ENCODE results near the gene UNC5B. TPM values are rescaled to one million over a fixed set of nuclear protein-coding genes. Genes with fewer than 3 reads are reported as not detected.
A peak's percentile ranks its signal among the peaks of the same experiment; 100 is the strongest.

UNC5B gene
- total RNA-seq, 2 donors from 2014 or later = not detected

DNA sequence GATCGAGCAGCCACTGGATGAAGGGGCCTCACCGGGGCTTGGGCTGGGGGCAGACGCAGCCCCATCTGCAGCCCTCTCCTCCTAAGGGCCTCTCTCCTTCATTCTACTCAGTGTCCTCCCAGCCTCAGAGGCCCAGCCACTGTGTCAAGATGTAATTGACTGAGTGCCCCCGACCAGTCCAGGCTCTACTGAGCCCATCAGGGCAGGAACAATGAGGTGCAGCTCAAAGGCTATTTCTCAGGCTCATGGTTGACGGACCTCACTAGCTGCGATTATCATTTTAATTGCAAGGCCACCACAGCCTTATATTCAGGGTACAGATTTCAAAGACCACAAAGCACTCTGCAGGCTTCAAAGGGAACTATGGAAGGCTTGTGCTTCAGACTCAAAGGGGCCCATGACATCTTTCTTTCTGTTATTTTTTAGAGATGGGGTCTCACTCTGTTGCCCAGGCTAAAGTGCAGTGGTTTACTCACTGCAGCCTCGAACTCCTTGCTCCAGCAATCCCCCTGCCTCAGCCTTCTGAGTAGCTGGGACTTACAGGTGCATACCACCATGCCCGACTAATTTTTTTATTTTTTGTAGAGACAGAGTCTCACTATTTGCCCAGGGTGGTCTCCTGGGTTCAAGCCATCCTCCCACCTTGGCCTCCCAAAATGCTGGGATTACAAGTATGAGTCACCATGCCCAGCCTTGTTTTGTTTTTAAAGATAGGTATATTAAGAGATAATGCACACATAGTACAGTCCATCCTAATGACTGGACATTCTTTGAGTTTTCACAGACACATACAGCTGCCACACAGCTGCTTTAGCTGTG is 130.4 kb downstream of the UNC5B start:
- no peaks in the 10 kb centered on the region for H3K9me3 ChIP-seq (ENCODE audit: control insufficient read depth, low read length, poor library complexity, severe bottlenecking)
- ATAC-seq = no peak
- H3K27me3 Mint-ChIP-seq = no peaks in the 10 kb centered on the region
- no peak overlapping the region for H3K4me3 Mint-ChIP-seq
- H3K27ac Mint-ChIP-seq = peak overlapping the region; percentile 47
- DNase-seq = no peak
- H3K4me1 Mint-ChIP-seq = peaks cover 6% of the 10 kb centered on the region
- H3K36me3 Mint-ChIP-seq (ENCODE audit: low read depth) = no peaks in the 10 kb centered on the region

DNA sequence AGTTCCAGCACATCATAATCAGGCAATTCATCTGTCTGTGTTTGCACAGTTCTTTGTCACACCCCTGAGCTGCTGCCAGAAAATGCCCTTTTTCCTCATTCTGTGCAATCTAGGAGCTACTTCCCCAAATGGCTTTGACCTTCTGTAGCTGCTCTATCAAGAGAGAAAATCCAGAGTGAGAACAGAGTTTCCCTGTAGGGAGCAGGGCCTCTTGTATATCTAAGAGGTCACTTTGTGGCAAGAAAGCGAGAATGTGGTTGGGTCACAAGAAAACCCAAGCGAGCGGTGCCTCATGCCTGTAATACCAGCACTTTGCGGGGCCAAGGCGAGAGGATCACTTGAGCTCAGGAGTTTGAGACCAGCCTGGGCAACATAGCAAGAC is 131.0 kb downstream of the UNC5B start:
- Mint-ChIP-seq H3K4me1 (peaks cover 6% of the 10 kb centered on the region), H3K27ac (peak overlapping the region; percentile 47), H3K4me3 (no peak overlapping the region), H3K36me3 (ENCODE audit: low read depth) (no peaks in the 10 kb centered on the region), H3K27me3 (no peaks in the 10 kb centered on the region)
- no peaks in the 10 kb centered on the region for H3K9me3 ChIP-seq (ENCODE audit: control insufficient read depth, low read length, poor library complexity, severe bottlenecking)
- ATAC-seq (no peak), DNase-seq (no peak)

DNA sequence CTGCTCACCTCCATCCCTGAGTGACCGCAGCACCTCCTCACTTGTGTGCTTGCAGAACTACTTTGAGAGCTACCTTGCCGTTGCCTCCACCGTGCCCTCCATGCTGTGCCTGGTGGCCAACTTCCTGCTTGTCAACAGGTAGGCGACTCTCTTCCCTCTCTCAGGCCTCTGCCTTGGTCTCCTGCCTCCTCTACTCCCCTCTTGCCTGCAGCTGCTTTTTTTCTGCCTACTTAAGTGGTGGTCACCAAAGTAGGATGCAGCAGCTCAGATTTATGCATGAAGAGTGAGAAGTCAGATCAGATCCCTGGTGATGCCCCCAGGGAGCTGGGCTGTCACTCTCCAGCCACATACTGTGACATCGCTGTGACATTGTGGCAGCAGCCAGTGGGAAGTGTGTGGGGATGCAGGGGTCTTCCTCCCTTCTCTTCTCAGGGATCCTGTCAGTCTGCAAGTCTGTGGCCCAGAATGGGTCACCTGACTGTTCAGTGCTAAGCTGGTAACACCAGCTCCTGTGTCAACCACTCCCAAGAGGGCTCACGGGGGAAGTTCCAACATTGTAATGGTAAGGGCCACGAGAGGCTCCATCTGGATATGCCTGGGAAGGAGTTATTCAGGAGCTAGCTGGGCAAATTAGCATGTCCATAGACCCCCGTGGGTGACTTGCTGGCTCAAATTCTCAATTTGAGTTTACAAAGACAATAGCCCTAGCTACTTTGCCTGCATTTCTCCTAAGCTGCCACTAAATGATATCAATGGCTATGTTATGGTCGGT is 132.0 kb downstream of the UNC5B start:
- no peak for ATAC-seq
- no peak overlapping the region for H3K27ac Mint-ChIP-seq
- H3K36me3 Mint-ChIP-seq (ENCODE audit: low read depth) = no peaks in the 10 kb centered on the region
- no peaks in the 10 kb centered on the region for H3K27me3 Mint-ChIP-seq
- DNase-seq = no peak
- no peaks in the 10 kb centered on the region for H3K9me3 ChIP-seq (ENCODE audit: control insufficient read depth, low read length, poor library complexity, severe bottlenecking)
- H3K4me1 Mint-ChIP-seq = peaks cover 10% of the 10 kb centered on the region
- H3K4me3 Mint-ChIP-seq = no peak overlapping the region

DNA sequence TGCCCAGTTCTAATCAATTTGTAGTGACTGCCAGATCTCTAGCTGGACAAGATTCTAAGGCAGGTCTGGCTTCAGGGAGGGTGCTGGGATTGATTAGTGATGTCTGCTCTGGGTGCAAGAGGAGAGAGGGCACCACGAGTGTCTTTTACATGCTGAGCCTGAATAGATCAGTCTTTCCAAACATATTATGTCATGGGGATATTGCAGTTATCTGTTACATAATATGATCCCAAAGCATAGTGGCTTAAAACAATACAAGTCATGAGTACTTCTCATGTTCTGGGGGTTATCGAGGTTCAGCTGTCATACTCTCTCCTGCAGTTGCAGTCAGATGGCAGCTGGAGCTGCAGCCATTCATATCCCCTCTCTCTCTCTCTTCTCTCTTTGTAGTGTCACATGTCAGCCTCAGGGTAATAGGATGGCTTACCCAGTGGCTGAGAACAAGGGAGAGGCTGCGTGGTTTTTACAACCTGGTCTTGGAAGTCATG is 132.7 kb downstream of the UNC5B start:
- Mint-ChIP-seq H3K27ac (no peak overlapping the region), H3K4me1 (peaks cover 10% of the 10 kb centered on the region), H3K4me3 (no peak overlapping the region), H3K27me3 (no peaks in the 10 kb centered on the region), H3K36me3 (ENCODE audit: low read depth) (peaks cover 2% of the 10 kb centered on the region)
- no peak for DNase-seq
- H3K9me3 ChIP-seq (ENCODE audit: control insufficient read depth, low read length, poor library complexity, severe bottlenecking) = no peaks in the 10 kb centered on the region
- no peak for ATAC-seq

DNA sequence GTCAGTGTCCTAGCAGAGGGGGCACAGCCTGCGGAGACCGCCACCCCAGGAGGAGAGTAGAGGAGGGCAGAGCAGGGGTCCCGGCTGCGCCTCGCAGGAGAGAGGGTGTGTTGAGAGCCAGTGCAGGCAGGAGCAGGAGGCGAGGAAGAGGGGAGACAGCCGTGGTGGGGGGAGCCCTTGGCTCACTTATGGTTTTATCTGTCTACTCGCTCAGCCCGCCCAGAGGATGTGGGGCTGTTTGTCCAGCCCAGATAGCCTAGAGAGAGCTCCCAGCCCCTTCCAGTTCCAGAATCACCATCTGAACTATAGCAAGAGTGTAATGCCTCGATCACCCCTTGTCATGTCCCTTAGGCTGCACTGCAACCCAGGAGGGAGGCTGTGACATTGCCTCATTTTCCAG is 133.3 kb downstream of the UNC5B start:
- H3K27ac Mint-ChIP-seq = no peak overlapping the region
- H3K9me3 ChIP-seq (ENCODE audit: control insufficient read depth, low read length, poor library complexity, severe bottlenecking) = no peaks in the 10 kb centered on the region
- no peaks in the 10 kb centered on the region for H3K27me3 Mint-ChIP-seq
- no peak for ATAC-seq
- peaks cover 8% of the 10 kb centered on the region for H3K4me1 Mint-ChIP-seq
- no peak for DNase-seq
- peaks cover 2% of the 10 kb centered on the region for H3K36me3 Mint-ChIP-seq (ENCODE audit: low read depth)
- H3K4me3 Mint-ChIP-seq = no peak overlapping the region

DNA sequence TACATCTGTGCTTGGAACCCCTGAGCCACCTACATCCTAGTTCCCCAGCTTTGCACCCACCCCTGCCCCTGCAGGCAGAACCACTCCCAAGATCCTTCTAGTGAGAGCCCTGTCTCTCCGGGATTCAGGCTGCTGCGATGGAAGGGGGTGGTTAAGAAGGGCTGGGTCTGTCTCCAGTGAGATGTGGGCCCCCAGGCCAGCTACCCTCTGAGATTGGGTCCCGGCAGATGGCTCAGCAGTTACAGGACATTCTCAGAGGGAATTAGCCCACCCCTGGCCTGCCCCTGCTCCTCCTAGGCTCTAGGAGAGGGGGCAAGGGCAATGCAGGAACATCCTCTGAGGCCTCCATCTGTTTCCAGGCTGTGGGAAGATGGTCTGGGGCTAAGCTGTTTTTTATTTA is 134.4 kb downstream of the UNC5B start:
- Mint-ChIP-seq H3K27ac (no peak overlapping the region), H3K27me3 (no peaks in the 10 kb centered on the region), H3K36me3 (ENCODE audit: low read depth) (peaks cover 2% of the 10 kb centered on the region), H3K4me3 (no peak overlapping the region), H3K4me1 (peaks cover 7% of the 10 kb centered on the region)
- DNase-seq (no peak), ATAC-seq (no peak)
- no peaks in the 10 kb centered on the region for H3K9me3 ChIP-seq (ENCODE audit: control insufficient read depth, low read length, poor library complexity, severe bottlenecking)

DNA sequence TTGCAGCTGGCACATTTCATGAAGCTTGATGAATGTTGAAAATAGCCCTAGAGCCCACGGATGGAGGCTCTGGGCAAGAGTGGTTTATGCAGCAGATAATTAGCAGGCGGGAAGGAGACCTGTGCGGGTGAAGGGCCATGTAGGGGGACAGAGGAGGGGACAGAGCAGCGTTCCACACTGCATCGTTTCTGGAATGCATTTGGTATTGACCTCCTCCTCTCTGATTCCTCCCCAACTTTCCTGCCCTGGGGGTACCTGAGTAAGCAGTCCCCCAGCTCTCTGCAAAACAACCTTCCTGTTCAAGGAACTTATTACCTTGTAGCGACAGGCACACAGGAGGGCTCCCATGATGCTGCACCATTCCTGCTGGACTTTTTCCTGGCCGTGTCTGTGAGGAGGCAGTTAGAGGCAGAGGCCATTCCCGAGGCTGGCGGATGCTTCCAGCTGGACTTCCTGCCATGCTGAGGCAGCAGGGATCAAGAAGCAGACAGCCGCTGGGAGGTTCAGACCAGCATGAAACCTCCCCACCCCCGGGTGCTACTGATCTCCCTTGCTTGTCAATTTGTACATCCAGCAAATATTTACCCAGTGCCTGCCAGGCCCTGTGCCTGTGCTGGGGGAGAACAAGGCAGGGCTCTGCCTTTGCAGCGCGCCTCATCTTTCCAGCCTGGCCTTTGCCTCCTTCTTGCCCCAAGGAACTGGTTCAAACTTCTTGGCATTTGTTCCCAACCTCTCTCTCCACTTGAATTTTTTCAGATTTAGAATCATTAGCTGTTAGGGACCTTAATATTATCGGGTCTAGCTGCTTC is 135.4 kb downstream of the UNC5B start:
- Mint-ChIP-seq H3K36me3 (ENCODE audit: low read depth) (peaks cover 2% of the 10 kb centered on the region), H3K4me1 (peaks cover 9% of the 10 kb centered on the region), H3K4me3 (no peak overlapping the region), H3K27me3 (no peaks in the 10 kb centered on the region), H3K27ac (no peak overlapping the region)
- DNase-seq = no peak
- ATAC-seq = no peak
- no peaks in the 10 kb centered on the region for H3K9me3 ChIP-seq (ENCODE audit: control insufficient read depth, low read length, poor library complexity, severe bottlenecking)

DNA sequence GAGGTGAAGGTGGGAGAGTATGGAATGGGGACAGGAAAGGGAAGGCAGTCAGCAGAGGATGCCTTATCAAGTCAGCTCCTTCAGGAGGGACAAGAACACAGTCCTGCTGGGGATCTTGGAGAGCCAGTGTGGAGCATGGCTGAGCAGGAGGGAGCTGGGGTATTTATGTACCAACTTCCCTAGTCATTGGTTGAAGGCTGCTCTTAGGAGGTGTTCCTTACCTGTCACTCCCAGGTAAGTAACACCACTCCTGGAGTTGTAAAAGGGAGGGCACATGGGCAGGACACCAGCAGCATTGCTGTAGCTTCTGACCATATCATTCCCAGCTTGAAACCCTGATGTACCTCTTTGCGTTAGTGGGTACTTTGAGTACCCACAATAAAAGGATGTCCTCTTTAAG is 136.5 kb downstream of the UNC5B start:
- Mint-ChIP-seq H3K27ac (no peak overlapping the region), H3K36me3 (ENCODE audit: low read depth) (peaks cover 2% of the 10 kb centered on the region), H3K4me1 (peaks cover 9% of the 10 kb centered on the region), H3K27me3 (no peaks in the 10 kb centered on the region), H3K4me3 (no peak overlapping the region)
- ATAC-seq (no peak), DNase-seq (no peak)
- no peaks in the 10 kb centered on the region for H3K9me3 ChIP-seq (ENCODE audit: control insufficient read depth, low read length, poor library complexity, severe bottlenecking)

DNA sequence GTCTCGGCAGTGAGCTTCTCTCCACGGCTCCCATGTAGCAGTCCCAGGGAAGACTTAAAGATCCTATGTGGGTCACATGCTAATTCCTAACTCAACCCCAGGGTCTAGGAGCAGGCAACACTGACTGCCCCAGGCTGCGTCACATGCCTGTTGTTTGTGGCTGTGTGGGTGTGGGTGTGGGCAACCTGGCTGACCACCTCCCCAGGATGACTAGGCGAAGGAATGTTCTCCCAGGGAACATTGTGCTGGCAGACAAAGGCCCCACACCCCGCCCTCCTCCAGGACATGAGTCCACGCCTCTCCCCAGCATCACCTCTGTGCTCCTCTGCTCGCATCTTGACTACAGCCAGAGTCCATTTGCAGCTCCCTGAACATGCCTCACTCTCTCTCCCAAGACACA is 137.0 kb downstream of the UNC5B start:
- ATAC-seq = no peak

DNA sequence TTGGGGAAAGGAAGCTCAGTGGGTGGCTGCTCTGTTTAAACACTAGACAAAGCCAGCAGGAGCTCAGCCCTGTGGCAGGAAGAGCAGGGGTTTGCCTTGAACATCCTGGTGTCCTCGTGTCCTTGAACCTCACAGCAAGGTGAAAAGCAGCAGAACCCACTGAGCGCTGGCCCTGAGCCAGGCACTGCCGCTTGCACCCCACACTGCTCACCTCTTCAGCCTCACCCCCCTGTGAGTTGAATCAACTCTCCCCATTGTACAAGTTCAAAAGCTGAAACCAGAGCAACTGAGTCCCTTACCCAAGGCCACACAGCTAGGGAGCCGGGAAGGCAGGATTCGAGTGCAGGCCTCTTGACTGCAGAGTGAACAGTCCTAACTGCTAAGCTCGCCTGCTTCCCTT is 138.7 kb downstream of the UNC5B start:
- Mint-ChIP-seq H3K4me1 (peaks cover 9% of the 10 kb centered on the region), H3K36me3 (ENCODE audit: low read depth) (peaks cover 2% of the 10 kb centered on the region), H3K27ac (no peak overlapping the region), H3K27me3 (no peaks in the 10 kb centered on the region), H3K4me3 (no peak overlapping the region)
- no peak for DNase-seq
- ATAC-seq = no peak
- no peaks in the 10 kb centered on the region for H3K9me3 ChIP-seq (ENCODE audit: control insufficient read depth, low read length, poor library complexity, severe bottlenecking)

More for the DNA sequence above, 137.0 kb downstream of the UNC5B start:
- H3K9me3 ChIP-seq (ENCODE audit: control insufficient read depth, low read length, poor library complexity, severe bottlenecking) = no peaks in the 10 kb centered on the region
- no peaks in the 10 kb centered on the region for H3K27me3 Mint-ChIP-seq
- peaks cover 2% of the 10 kb centered on the region for H3K36me3 Mint-ChIP-seq (ENCODE audit: low read depth)
- H3K4me1 Mint-ChIP-seq = peaks cover 9% of the 10 kb centered on the region
- DNase-seq = no peak
- no peak overlapping the region for H3K4me3 Mint-ChIP-seq
- no peak overlapping the region for H3K27ac Mint-ChIP-seq

DNA sequence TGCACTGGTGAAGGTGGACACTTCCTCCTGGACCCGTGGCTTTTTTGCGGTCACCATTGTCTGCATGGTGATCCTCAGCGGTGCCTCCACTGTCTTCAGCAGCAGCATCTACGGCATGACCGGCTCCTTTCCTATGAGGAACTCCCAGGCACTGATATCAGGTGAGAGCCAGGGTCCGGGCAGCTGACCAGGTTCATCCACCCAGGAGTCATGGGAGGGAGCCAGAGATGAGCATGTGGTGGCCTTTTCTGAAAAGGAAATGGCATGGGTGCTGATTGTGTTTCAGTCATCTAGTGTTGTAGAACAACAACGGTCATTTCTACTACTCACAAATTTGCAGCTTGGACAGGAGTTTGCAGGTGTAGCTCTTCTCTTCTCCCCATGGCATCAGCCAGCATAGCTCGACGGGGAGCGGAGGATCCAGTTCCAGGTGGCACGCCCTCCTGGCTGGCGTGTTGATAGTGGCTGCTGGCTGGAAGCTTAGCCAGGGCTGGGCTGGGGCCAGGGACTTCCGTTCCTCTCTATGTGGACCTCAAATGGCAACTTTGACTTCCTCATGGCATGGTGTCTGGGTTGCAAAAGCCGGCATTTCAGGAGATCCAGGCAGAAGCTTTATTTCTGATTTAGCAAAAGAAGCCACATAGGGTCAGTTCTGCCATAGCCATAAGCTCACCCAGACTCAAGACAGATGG is 139.4 kb downstream of the UNC5B start:
- no peak overlapping the region for H3K27ac Mint-ChIP-seq
- no peaks in the 10 kb centered on the region for H3K27me3 Mint-ChIP-seq

More for the DNA sequence above, 139.4 kb downstream of the UNC5B start:
- DNase-seq = no peak
- H3K4me1 Mint-ChIP-seq = peaks cover 9% of the 10 kb centered on the region
- peaks cover 2% of the 10 kb centered on the region for H3K36me3 Mint-ChIP-seq (ENCODE audit: low read depth)
- H3K4me3 Mint-ChIP-seq = no peak overlapping the region
- ATAC-seq = no peak
- H3K9me3 ChIP-seq (ENCODE audit: control insufficient read depth, low read length, poor library complexity, severe bottlenecking) = no peaks in the 10 kb centered on the region

Measured in T-helper 17 cell (primary cell).